LNCAP (cell line): Measurements from ENCODE around the gene NEK6.

Experiments used
- TF ChIP-seq, protein P1 (sequence below): fragments of 450-650 bp; IDR thresholded peaks from 2 replicates; pipeline ENCODE4 v1.5.1; 2017; ENCODE audit warnings: mild to moderate bottlenecking

NEK6 gene

DNA sequence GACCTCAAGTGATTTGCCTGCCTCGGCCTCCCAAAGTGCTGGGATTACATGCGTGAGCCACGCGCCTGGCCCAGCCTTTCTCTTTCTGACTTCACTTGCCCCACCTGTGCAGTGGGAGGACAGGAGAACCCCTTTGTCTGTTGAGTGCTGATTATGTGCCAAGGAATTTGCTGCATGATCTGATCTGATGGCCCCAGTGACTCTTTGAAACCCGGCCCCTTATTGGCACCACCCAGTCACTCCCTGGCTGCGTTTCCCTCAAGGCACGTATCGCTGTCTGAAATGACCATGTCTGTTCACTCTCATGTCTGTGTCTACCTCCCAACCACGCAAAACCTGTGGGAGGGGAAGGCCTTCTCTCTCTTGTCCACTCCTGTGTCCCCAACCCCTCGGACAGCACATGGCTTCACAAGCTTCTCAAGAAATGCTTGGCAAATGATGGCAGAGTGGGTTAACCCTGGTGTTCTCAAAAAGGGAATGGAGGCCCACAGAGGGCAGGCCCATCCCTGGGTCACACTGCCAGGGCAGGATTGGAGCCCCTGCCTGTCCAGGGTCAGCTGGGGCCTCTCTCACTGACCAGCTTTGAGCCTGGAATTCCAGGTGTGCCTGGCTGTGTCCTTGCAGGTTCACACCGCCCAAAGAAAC is 21.9 kb downstream of the NEK6 start:
- TF ChIP-seq, protein P1, sequence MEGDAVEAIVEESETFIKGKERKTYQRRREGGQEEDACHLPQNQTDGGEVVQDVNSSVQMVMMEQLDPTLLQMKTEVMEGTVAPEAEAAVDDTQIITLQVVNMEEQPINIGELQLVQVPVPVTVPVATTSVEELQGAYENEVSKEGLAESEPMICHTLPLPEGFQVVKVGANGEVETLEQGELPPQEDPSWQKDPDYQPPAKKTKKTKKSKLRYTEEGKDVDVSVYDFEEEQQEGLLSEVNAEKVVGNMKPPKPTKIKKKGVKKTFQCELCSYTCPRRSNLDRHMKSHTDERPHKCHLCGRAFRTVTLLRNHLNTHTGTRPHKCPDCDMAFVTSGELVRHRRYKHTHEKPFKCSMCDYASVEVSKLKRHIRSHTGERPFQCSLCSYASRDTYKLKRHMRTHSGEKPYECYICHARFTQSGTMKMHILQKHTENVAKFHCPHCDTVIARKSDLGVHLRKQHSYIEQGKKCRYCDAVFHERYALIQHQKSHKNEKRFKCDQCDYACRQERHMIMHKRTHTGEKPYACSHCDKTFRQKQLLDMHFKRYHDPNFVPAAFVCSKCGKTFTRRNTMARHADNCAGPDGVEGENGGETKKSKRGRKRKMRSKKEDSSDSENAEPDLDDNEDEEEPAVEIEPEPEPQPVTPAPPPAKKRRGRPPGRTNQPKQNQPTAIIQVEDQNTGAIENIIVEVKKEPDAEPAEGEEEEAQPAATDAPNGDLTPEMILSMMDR: no peak

DNA sequence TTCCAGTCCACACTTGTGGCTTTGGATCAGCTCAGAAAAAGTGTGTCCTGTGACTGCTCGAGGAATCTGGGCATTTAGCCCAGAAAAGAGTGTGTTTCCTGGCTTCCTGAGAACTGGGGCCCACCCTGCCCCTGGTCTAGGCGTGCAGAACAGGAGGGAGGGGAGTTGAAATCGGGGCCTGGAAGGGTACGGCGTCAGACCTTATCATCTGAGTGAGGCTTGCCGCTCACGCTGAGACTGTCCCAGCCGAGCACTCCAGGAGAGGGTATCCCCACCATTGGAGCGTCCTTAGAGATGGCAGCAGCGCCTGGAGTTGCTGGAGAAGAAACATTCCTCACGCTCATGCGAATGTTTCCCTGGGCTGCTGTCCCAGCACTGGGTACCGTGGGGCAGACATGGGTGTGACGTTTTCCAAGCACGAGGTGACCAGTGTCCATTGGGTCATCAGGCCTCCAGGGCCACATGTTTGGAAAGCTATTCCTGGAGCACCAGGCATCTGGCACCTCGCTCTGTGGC is 22.5 kb downstream of the NEK6 start:
- TF ChIP-seq, protein P1: no peak

DNA sequence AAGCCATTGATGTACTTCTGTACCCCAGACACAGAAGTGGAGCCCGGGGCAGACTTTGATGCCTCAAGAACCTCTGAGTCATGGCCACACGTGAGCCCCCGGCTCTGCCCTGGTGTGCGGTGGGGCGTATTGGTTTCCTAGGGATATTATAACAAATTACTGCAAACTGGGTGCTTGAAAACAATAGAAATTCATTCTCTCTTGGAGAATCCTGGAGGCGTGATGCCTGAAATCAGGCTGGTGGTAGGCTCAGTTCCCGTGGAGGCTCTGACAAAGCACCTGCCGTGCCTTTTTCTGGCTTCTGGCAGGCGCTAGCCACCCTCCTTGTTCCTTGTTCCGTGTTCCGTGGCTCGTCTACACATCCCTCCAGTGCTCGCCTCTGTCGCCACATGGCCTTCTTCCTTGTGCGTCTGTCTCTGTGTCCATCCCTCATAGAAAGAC is 24.2 kb downstream of the NEK6 start:
- TF ChIP-seq, protein P1: no peak

DNA sequence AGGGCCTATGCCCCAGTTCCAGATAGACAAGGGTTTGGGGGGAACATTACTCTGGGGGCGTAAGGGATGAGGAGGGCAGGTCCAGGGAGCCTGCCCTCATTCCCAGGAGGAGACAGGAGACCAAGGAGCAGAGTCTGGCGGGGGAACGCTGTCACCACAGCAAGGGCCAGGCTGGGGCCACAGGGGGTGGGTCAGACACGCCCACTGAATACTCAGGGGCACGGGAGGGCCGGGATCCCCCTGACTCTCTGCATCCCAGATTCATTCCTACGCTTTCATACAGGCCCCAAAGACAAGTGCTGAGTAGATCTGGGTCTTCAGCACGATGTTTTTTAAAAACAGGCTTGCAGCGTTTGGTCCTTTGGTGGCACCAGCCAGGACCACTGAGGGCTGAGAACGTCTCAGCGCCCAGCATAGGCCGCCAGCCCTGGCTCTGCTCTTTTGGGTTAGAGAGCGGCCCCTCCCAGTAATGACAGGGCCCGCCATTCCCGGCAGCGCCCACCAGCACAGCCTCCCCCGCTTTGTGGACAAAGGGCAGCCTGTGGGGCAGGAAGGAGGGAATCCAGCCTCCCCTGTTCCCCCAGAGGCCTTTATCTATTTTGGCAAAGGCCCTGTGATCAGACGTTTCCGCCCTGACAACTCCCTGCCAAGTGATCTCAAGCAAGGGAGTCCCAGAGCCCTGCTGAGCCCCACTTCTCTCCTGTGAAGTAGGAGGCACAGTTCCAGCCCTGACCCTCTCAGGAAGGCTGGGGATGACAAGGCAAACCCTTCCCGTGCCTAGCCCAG is 24.9 kb downstream of the NEK6 start:
- TF ChIP-seq, protein P1: no peak

DNA sequence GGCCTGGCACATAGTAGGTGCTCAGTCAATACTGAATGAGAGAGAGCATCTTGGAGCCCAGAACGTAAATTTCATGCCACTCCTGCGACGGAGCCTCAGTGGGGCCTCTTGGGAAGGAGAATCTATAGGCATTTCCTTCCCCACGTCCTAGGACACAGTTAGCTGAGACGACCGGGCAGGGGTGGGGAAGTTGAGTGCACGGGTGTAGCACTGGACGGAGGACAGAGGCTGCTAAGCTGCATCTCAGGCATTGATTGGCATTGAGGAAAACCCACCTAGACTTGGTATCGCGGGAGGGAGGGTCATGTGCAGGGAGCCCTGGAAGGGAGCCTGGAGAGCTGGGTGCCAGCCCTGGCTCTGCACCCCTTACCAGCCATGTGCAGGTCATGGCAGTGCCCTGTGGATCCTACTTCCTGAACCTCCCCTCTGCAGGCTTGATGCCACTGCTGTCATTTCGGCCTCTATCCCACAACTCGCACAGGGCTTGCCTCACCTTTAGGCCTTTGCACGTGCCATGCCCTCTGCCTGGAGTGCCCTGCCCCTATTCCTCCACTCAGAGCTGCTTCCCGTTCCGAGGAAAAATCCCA is 25.6 kb downstream of the NEK6 start:
- TF ChIP-seq, protein P1: no peak

DNA sequence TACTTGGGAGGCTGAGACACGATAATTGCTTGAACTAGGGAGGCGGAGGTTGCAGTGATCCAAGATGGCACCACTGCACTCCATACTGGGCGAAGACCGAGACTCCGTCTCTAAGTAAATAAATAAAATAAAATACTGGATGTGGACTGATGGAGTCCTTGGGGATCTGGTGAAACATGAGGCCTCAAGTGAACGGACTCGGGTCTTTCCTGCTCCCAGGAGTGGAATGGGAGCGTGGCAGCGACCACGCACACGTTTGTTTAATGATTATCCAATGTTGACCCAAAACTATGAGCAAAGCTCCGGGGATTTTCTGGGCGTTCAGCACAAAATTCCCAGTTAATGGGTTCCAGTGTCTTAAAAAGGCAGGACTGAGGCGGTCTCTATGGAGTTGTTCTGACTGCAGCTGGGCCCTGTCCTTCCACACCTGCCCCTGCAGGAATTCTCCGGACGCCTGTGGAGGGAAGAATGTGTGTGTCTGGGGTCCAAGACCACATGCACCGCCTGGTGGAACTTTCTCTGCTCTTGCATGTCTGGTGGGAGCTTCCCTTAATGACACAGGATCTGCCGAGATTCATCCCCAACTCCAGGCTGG is 26.6 kb downstream of the NEK6 start:
- TF ChIP-seq, protein P1: no peak

DNA sequence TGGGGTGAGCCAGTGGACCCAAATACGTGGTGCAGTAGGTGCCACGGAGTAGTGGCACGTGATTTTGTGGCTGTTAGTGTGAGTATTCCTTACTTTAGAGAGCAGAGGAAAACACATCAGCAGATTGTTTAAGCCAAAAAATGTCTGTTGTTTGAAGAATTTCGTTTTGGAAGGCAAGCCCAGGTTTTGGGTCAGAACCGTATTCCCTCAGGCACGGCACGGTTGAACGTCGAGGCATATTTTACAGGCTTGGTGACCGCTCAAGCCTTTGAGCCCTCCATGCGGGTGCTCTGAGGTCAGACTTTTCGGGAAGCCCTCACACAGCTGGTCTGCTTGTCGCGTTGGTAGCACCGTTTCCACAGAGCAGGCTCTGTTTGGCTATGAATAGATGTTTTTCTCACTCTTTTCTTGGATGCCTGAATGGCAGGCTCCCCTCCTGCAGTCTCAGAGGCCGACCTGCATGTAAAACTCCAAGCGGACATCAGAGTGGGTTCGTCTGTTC is 27.2 kb downstream of the NEK6 start:
- TF ChIP-seq, protein P1: no peak
